HG02678 (cell line): ENCODE results near the gene MYEF2.

Experiments used
- ATAC-seq: cut with Tn5 transposase; IDR thresholded peaks from one replicate; pipeline ENCODE4 v1.9.1; 2021; ENCODE audit warnings: mild to moderate bottlenecking, moderate library complexity; ENCODE audit not compliant: unreplicated experiment

The MYEF2 gene

DNA sequence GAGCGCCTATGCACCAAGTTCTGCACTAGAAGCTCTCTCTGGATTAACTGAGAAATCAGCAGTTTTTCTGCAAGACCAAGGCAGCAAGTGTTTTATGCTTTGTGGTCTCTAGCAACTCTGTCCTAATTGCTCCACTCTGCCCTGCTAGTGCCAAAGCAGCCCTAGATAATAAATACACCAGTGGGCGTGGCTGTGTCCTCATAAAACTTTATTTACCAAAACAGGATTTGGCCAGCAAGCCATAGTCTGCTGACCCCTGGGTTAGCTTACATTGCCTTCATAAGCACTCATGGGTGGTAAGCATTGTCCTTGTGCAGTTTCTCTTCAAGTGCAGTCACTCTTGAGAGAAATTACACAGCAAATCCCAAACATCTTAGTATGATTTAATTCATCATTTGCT is 88.0 kb downstream of the MYEF2 start:
- ATAC-seq = no peak

DNA sequence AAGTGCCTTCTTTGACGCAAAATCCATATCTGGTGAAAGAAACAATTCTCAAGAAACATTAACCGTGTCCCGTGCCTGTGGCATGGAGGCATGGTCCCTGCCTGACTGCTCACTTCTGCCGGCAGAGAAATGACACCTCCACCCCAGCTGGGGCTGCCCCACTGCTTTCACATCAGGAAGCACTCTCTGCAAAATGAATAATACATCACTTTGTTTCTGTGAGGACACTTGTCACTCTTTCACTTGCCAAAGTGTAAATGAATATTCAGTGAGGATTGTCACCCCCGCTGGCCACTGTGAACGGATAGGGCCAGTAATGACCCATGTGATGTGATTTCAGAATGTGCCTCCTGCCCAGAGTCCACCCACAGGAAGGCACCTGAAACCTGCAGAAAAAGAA is 88.4 kb downstream of the MYEF2 start:
- no peak for ATAC-seq

DNA sequence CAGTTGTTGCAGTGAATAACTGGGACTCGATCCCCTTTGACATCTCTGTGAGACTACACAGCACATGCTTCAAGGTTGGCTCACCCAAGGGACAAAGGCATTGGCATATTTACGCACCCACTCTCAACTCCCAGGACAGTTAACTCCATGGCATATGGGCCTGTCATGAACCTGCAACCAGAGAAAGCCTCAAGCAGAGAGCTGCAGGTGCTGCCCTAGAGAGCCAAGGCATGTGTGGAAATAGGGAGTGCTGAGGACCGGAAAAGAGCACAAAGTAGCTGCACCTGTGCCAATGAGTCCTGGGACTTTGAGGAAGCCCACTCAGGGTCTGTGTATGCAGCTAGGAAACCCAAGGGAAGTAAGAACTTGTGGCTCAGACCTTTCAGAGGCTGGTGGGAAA is 90.3 kb downstream of the MYEF2 start:
- no peak for ATAC-seq

DNA sequence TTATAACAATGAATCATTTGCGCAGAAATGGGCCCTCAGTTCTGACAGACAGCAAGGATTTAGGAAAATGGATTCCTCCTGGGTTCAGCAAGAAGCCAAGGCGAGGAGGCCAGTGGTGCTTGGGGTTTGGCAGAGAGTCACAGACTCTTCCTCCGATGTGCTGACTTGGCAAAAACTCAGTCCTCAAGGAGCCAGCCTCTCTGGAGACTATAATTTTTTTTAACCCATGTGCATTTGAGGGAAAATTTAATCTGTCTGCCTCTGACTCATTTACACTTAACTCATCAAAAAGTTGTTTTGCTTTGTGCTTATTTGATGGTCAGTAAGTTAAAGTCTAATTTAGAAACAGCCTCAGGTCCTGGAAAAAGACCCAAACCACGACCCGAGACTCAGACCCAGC is 91.5 kb downstream of the MYEF2 start:
- ATAC-seq = no peak

DNA sequence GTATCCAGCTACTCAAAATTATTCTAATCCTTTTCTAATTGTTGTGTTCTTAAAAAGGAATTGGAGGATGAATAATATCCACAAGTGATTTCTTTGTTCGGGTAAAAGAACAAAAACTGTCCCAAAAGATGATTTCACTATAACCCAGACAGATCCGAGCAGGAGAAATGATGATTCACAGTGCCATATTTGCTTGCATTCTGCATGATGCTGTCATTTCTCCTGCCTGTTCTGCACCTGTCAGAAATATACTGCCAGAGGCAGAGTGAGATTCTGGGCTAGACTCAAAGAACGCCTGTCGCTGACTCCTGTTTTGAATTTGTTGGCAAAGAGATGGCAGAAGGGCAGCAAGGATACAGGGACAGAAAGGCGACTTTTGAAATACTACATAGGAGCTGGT is 92.0 kb downstream of the MYEF2 start:
- no peak for ATAC-seq

DNA sequence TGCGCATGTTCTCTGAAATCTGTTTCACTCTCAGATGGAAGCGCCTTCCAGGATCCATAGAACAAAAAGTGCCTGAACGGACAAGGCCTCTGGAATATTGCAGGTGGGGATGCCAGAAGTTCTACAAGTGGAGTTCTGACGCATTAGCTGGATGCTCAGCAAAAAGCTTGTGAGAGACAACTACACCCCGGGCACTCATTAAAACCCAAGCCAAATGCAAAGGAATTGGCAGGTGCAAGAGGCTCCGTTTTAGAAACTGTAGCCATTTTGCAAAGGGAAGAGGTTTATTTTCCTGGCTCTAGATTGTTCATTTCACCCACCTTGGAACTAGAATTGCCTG is 92.5 kb downstream of the MYEF2 start:
- no peak for ATAC-seq

DNA sequence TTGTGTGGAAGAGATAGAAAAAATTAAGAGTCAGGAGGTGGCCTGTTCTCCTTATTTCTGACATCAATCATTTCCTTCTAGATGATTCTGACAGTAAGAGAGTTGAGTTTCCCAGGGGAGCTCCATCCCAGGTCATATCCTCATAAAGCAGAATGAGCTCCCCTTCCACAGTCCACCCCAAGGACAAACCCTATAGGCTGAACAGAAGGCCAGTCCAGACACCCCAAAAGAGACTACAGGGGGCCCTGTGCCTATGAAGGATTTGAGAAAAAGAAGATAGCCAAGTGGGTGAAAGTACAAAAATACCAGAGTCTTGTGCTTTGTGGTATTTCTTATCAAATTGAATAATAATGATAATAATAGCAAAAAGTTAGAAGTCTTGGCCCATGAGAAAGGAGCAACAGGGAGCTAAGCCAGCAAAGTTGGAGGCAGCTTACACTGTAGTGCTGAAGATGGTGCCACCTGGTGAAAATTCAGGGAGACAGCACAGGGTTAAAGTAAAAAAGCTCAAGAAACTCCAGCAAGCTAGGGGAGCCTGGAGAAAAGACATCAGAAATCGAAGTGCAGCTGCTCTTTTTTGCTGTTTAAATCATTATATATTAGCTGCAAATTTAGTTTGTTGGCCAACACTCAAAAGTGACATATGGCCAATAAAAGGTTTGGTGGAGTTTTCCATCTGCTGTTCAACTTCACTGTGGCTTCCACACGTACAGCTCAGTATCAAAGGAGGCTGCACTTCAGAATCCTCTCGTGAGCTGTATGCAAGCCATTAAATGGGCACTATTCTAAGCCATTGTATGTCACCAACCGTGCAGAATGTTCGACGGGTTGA is 93.1 kb downstream of the MYEF2 start:
- ATAC-seq = peak; percentile 41
